GM18861 (cell line): Measurements from ENCODE around the gene F13A1.

Source experiments
- ATAC-seq: cut with Tn5 transposase; IDR thresholded peaks from one replicate; pipeline ENCODE4 v1.9.1; 2021; ENCODE audit not compliant: unreplicated experiment

Gene F13A1

GRCh38 chr6:6196762-6197161 is 123.7 kb downstream of the F13A1 start:
- no peak for ATAC-seq

- ATAC-seq: no peak
Measured at GRCh38 chr6:6195080-6195479, 125.4 kb downstream of the F13A1 start.

GRCh38 chr6:6193221-6193745 is 127.2 kb downstream of the F13A1 start:
- no peak for ATAC-seq

GRCh38 chr6:6191909-6192308 is 128.6 kb downstream of the F13A1 start:
- no peak for ATAC-seq

- ATAC-seq: no peak
Measured at GRCh38 chr6:6191476-6191875, 129.0 kb downstream of the F13A1 start.

- no peak for ATAC-seq
Measured at GRCh38 chr6:6180684-6181083, 139.8 kb downstream of the F13A1 start.

- no peak for ATAC-seq
Measured at GRCh38 chr6:6179858-6180623, 140.4 kb downstream of the F13A1 start.

- no peak for ATAC-seq
Measured at GRCh38 chr6:6178795-6179194, 141.7 kb downstream of the F13A1 start.

- ATAC-seq: no peak
Measured at GRCh38 chr6:6177754-6178153, 142.7 kb downstream of the F13A1 start.

- no peak for ATAC-seq
Measured at GRCh38 chr6:6176586-6177228, 143.8 kb downstream of the F13A1 start.

GRCh38 chr6:6176127-6176526 is 144.3 kb downstream of the F13A1 start:
- no peak for ATAC-seq

GRCh38 chr6:6169141-6169540 is 151.3 kb downstream of the F13A1 start:
- ATAC-seq: no peak

GRCh38 chr6:6166064-6166463 is 154.4 kb downstream of the F13A1 start:
- no peak for ATAC-seq

GRCh38 chr6:6164367-6164766 is 156.1 kb downstream of the F13A1 start:
- no peak for ATAC-seq

GRCh38 chr6:6154335-6154734 is 166.1 kb downstream of the F13A1 start:
- no peak for ATAC-seq

- no peak for ATAC-seq
Measured at GRCh38 chr6:6152060-6152459, 168.4 kb downstream of the F13A1 start.

GRCh38 chr6:6148192-6148815 is 172.2 kb downstream of the F13A1 start:
- ATAC-seq: no peak

GRCh38 chr6:6131492-6132109 is 188.9 kb downstream of the F13A1 start:
- ATAC-seq: no peak

- no peak for ATAC-seq
Measured at GRCh38 chr6:6125495-6125894, 195.0 kb downstream of the F13A1 start.

GRCh38 chr6:6123803-6124202 is 196.7 kb downstream of the F13A1 start:
- ATAC-seq: no peak

- ATAC-seq: no peak
Measured at GRCh38 chr6:6121943-6122342, 198.5 kb downstream of the F13A1 start.
